ENCODE results near the gene ARHGAP29. TPM values are rescaled to one million over a fixed set of nuclear protein-coding genes. Genes with fewer than 3 reads are reported as not detected.

Gene ARHGAP29
- total and polyA plus RNA-seq, 10 of the 15 experiments (the other 5 are each of a cell fraction or from before 2014, with no cell fraction given) = under 0.01 to 0.43 (median 0.10) TPM; not detected in 4

GRCh38 chr1:94259635-94260289 is 22.4 kb upstream of the ARHGAP29 start:
- Histone ChIP-seq H4K20me1 (ENCODE audit: control insufficient read depth, insufficient read depth) (no peaks in the 10 kb centered on the region), H2AFZ (ENCODE audit: control insufficient read depth, low read depth, low read length) (no peak overlapping the region), H3K4me2 (ENCODE audit: control insufficient read depth, insufficient read depth) (no peak overlapping the region), H3K9ac (ENCODE audit: control insufficient read depth, insufficient read depth, low read length) (no peak overlapping the region), H3K9me3 (replicated peaks; ENCODE audit: control insufficient read depth, insufficient read depth, low read length) (no peaks in the 10 kb centered on the region; the same call in 2 of the 3 replicates), H3K79me2 (ENCODE audit: control insufficient read depth, insufficient read depth, low read length) (no peaks in the 10 kb centered on the region), H3K4me3 (no peak overlapping the region), H3K27ac (ENCODE audit: control insufficient read depth, insufficient read depth) (no peak overlapping the region), H3K36me3 (ENCODE audit: control insufficient read depth in 2 of 2, insufficient read depth in 2 of 2, low read length in 1 of 2) (no peaks in the 10 kb centered on the region), H3K4me1 (ENCODE audit: control insufficient read depth, insufficient read depth, low read length) (no peaks in the 10 kb centered on the region), H3K27me3 (replicated peaks in 1 of 2; ENCODE audit: control insufficient read depth in 2 of 2, insufficient read depth in 2 of 2, low read length in 1 of 2) (no peaks in the 10 kb centered on the region)
- RAD21 ChIA-PET (ENCODE audit: unreplicated experiment) = no interaction called here
- no TSS peak for BruUV-seq (replicated peaks)
- SMC1A ChIA-PET (ENCODE audit: uncharacterized antibody, unreplicated experiment) = interaction anchor here (1.2 to 1.4 kb wide), 2 partner anchors 9 to 151 kb away, joined by 3 read pairs; no protein-coding TSS in a partner anchor
- 22% methylated on average over 7 of the region's 7 CpGs for WGBS (ENCODE audit: insufficient coverage, insufficient replicate concordance, low lambda C conversion rate, missing lambda C conversion rate)
- TF ChIP-seq BCL3 (IDR thresholded peaks at IDR 0.05; ENCODE audit: borderline replicate concordance, insufficient read depth, low read depth, low read length, poor library complexity, severe bottlenecking) = no peak
- no peak for TF ChIP-seq POLR2AphosphoS5 (IDR thresholded peaks at IDR 0.05; ENCODE audit: low read length)
- TF ChIP-seq BHLHE40 (IDR thresholded peaks at IDR 0.05; ENCODE audit: borderline replicate concordance in 1 of 2, low read depth in 2 of 2, low read length in 1 of 2) = no peak
- no peak for TF ChIP-seq HCFC1 (IDR thresholded peaks at IDR 0.05; ENCODE audit: low read length)
- TF ChIP-seq CHD4 (IDR thresholded peaks at IDR 0.05) = no peak
- no peak for TF ChIP-seq SRF (IDR thresholded peaks at IDR 0.05; ENCODE audit: low read depth in 2 of 2, low read length in 2 of 2)
- TF ChIP-seq TCF3 (IDR thresholded peaks at IDR 0.05; ENCODE audit: borderline replicate concordance, insufficient read depth, low read depth, low read length) = no peak
- TF ChIP-seq POLR2AphosphoS2 (IDR thresholded peaks at IDR 0.05; ENCODE audit: low read depth, low read length) = no peak
- TF ChIP-seq CTCF (IDR thresholded peaks at IDR 0.05 in 2 of 3, conservative IDR thresholded peaks at IDR 0.05 in 1 of 3; ENCODE audit: control insufficient read depth in 2 of 3, extremely low read depth in 1 of 3, insufficient read depth in 1 of 3, low read depth in 3 of 3, low read length in 3 of 3) = no peak
- TF ChIP-seq SMC3 (IDR thresholded peaks at IDR 0.05; ENCODE audit: borderline replicate concordance, low read length) = no peak
- TF ChIP-seq KLF5 (IDR thresholded peaks at IDR 0.05; ENCODE audit: partially characterized antibody) = no peak
- no peak for TF ChIP-seq HDAC2 (IDR thresholded peaks at IDR 0.05)
- no peak for TF ChIP-seq NBN (IDR thresholded peaks at IDR 0.05)
- TF ChIP-seq ZBTB33 (IDR thresholded peaks at IDR 0.05) = no peak
- TF ChIP-seq TCF12 (IDR thresholded peaks at IDR 0.05; ENCODE audit: low read depth, low read length) = no peak
- TF ChIP-seq HSF1 (IDR thresholded peaks at IDR 0.05; ENCODE audit: low read depth, low read length) = no peak
- TF ChIP-seq SPI1 (IDR thresholded peaks at IDR 0.05; ENCODE audit: borderline replicate concordance, insufficient read depth, low read depth, low read length) = no peak
- POLR2A ChIA-PET = no interaction called here
- DNase-seq (ENCODE audit: low read depth, low spot score) (no peak), FAIRE-seq (no peak), ATAC-seq (no peak)
- intact Hi-C loops (cut with micrococcal nuclease; ENCODE audit: unreplicated experiment) = no loop called here
- in situ Hi-C loops (cut with MboI) = no loop called here
- CTCF ChIA-PET = interaction anchor here (0.9 to 1.6 kb wide), 2 partner anchors 199 to 234 kb away, joined by 3 to 4 read pairs; no protein-coding TSS in a partner anchor

All from GM12878 (cell line).